ENCODE measurements around the gene ZNF70. TPM values are rescaled to one million over a fixed set of nuclear protein-coding genes. Genes with fewer than 3 reads are reported as not detected.

The ZNF70 gene
- total and polyA plus RNA-seq, 2 of the 4 experiments (the other 2 are of a cell fraction) = 2.3 to 4.3 TPM

DNA sequence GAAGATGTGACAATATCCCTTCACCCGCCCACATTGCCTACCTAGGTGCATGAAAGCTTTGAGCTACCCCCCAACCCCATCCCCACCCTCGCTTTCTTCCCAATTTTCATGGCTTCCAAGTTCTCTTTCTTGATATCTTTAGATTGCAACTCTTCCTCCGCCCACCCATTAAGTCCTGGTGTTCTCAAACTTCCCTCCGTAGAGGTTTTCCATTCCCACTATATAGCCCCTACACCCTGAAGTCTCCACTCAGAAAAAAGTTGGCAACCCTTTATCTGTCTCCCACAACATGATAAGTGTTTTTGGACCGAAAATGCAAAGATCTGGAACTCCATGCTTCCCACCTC lies 572 bp downstream of the ZNF70 start:
- Histone ChIP-seq H2AK5ac (ENCODE audit: low read depth, low read length) (0 out of 2 replicates have a peak overlapping the region, but pooled peaks have one; percentile 1), H3K4me3 (ENCODE audit: insufficient read depth, low read depth, low read length) (peak overlapping the region; percentile 85), H3K27me3 (ENCODE audit: control insufficient read depth, insufficient read depth, low read length) (no peaks in the 10 kb centered on the region), H3K56ac (ENCODE audit: extremely low read depth, insufficient read depth, low read length) (no peak overlapping the region; the same call in 1 of the 2 replicates), H2BK20ac (ENCODE audit: low read depth, low read length) (no peak overlapping the region), H4K5ac (ENCODE audit: low read depth, low read length) (peak overlapping the region; percentile 86), H3K18ac (ENCODE audit: low read depth, low read length) (peak overlapping the region; percentile 16; the same call in 1 of the 2 replicates), H3K4me1 (ENCODE audit: control insufficient read depth, insufficient read depth, low read length) (peaks cover 4% of the 10 kb centered on the region), H4K91ac (ENCODE audit: insufficient read depth, low read depth, low read length) (no peak overlapping the region; the same call in 1 of the 2 replicates), H3K9me3 (ENCODE audit: control insufficient read depth, insufficient read depth, low read length) (no peaks in the 10 kb centered on the region), H2BK5ac (ENCODE audit: low read depth, low read length, poor library complexity, severe bottlenecking) (no peak overlapping the region), H2AFZ (replicated peaks; ENCODE audit: low read length, poor library complexity) (peak overlapping the region; percentile 86), H3K79me1 (ENCODE audit: low read depth in 1 of 2, low read length in 2 of 2) (peaks cover 12 to 31% of the 10 kb centered on the region in 2 experiments), H3K9ac (ENCODE audit: low read depth, low read length) (peak overlapping the region; percentile 77), H3K36me3 (ENCODE audit: control insufficient read depth, insufficient read depth, low read length) (no peaks in the 10 kb centered on the region), H4K8ac (ENCODE audit: low read depth in 2 of 2, low read length in 2 of 2) (peak overlapping the region; percentile 13 to 81; a peak in 3 of 4 replicates), H3K4me2 (ENCODE audit: low read depth, low read length) (peak overlapping the region; percentile 99), H2AK9ac (replicated peaks; ENCODE audit: low read depth, low read length, poor library complexity) (peak overlapping the region; percentile 53), H3K14ac (replicated peaks; ENCODE audit: low read depth, low read length) (peak overlapping the region; percentile 48), H3K27ac (ENCODE audit: insufficient read depth, low read length) (peak overlapping the region; percentile 51; the same call in 1 of the 2 replicates), H3K9me1 (ENCODE audit: insufficient read depth, low read length) (peaks cover 5% of the 10 kb centered on the region), H3K23ac (ENCODE audit: low read depth, low read length) (peak overlapping the region; percentile 75; the same call in 1 of the 2 replicates), H3K4ac (ENCODE audit: low read depth, low read length) (peak overlapping the region; percentile 32), H2BK120ac (ENCODE audit: low read depth, low read length) (no peak overlapping the region), H4K20me1 (ENCODE audit: insufficient read depth, low read length) (no peaks in the 10 kb centered on the region), H2BK15ac (ENCODE audit: low read depth, low read length) (no peak overlapping the region)
- WGBS, 2 experiments (ENCODE audit: extremely low coverage in 2 of 2, insufficient read length in 1 of 2) = 17% methylated on average over 3 of the region's 5 CpGs; no CpG with 5 or more reads in 1 of the 2 experiments
- intact Hi-C loops (cut with micrococcal nuclease) (no loop called here), in situ Hi-C loops (cut with MboI; ENCODE audit: low sequenced_read_pairs) (no loop called here), dilution Hi-C loops (cut with HindIII; ENCODE audit: low sequenced_read_pairs, unreplicated experiment) (no loop called here)
- POLR2A ChIA-PET (ENCODE audit: unreplicated experiment) = interaction anchor here (0.5 kb wide), 1 partner anchor 176 kb away, joined by 6 read pairs; no protein-coding TSS in a partner anchor
- BruUV-seq (replicated peaks) = no TSS peak
- TF ChIP-seq MXI1 (IDR thresholded peaks at IDR 0.05; ENCODE audit: borderline replicate concordance, low read depth, low read length) (no peak), BHLHE40 (IDR thresholded peaks at IDR 0.05; ENCODE audit: low read depth, low read length) (no peak), CEBPB (IDR thresholded peaks at IDR 0.05; ENCODE audit: low read depth, low read length) (no peak), MAFK (IDR thresholded peaks at IDR 0.05; ENCODE audit: low read depth, low read length) (no peak), FOS (IDR thresholded peaks at IDR 0.05; ENCODE audit: low read depth, low read length) (no peak), SMC3 (IDR thresholded peaks at IDR 0.05; ENCODE audit: low read depth, low read length) (no peak), RAD21 (IDR thresholded peaks at IDR 0.05; ENCODE audit: low read length) (no peak), NFE2L2 (IDR thresholded peaks at IDR 0.05; ENCODE audit: low read depth, low read length) (no peak), MAZ (IDR thresholded peaks at IDR 0.05; ENCODE audit: borderline replicate concordance, low read depth, low read length) (no peak)
- TF ChIP-seq, protein P1, sequence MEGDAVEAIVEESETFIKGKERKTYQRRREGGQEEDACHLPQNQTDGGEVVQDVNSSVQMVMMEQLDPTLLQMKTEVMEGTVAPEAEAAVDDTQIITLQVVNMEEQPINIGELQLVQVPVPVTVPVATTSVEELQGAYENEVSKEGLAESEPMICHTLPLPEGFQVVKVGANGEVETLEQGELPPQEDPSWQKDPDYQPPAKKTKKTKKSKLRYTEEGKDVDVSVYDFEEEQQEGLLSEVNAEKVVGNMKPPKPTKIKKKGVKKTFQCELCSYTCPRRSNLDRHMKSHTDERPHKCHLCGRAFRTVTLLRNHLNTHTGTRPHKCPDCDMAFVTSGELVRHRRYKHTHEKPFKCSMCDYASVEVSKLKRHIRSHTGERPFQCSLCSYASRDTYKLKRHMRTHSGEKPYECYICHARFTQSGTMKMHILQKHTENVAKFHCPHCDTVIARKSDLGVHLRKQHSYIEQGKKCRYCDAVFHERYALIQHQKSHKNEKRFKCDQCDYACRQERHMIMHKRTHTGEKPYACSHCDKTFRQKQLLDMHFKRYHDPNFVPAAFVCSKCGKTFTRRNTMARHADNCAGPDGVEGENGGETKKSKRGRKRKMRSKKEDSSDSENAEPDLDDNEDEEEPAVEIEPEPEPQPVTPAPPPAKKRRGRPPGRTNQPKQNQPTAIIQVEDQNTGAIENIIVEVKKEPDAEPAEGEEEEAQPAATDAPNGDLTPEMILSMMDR (conservative IDR thresholded peaks at IDR 0.05; ENCODE audit: low read depth, low read length) = no peak
- ATAC-seq (ENCODE audit: low read depth) = no peak
- DNase-seq = no peak
- CTCF ChIA-PET = no interaction called here

Data from IMR-90 (cell line).